Activated CD8-positive, alpha-beta T cell treated with anti-CD3 and anti-CD28 coated beads for 36 hours (primary cell): ENCODE results near the gene SCRN1. TPM values are rescaled to one million over a fixed set of nuclear protein-coding genes. Genes with fewer than 3 reads are reported as not detected.
"Not testable (repeated sequence)": the region's sequence is repeated elsewhere in the genome, so short reads cannot be mapped to it uniquely, and the experiment has no call there.

Source experiments
- ATAC-seq: fragments of 200-7000 bp; cut with Tn5 transposase; one replicate; pipeline ENCODE4 v1.10.0; 2021; ENCODE audit warnings: mild to moderate bottlenecking, moderate library complexity
- CTCF ChIA-PET: fragments of 350-600 bp; sonication (Branson Sonifier 250); formaldehyde crosslinking; loops from one replicate; lab custom pipeline; 2021; ENCODE audit warnings: antibody characterized with exemption; lab: Charles Lee
- POLR2A ChIA-PET: fragments of 350-600 bp; sonication (Branson Sonifier 250); formaldehyde crosslinking; loops from one replicate; lab custom pipeline; 2021; ENCODE audit warnings: antibody characterized with exemption; lab: Charles Lee
- DNase-seq: peaks from one replicate; pipeline ENCODE4 v3.0.0-alpha.2; 2020
- H3K27ac Mint-ChIP-seq: one replicate; pipeline ENCODE4 v1.8.0; 2021; ENCODE audit warnings: mild to moderate bottlenecking, mixed read lengths
- H3K27me3 Mint-ChIP-seq: one replicate; pipeline ENCODE4 v1.8.0; 2021; ENCODE audit warnings: mixed read lengths
- H3K36me3 Mint-ChIP-seq: one replicate; pipeline ENCODE4 v1.8.0; 2021; ENCODE audit warnings: low read depth, mixed read lengths
- H3K4me1 Mint-ChIP-seq: one replicate; pipeline ENCODE4 v1.8.0; 2021; ENCODE audit warnings: low read depth, mixed read lengths
- H3K4me3 Mint-ChIP-seq: one replicate; pipeline ENCODE4 v1.8.0; 2021; ENCODE audit warnings: mild to moderate bottlenecking, moderate library complexity, mixed read lengths
- H3K9me3 Mint-ChIP-seq: one replicate; pipeline ENCODE4 v1.8.0; 2021; ENCODE audit warnings: mixed read lengths
- CTCF ChIP-seq: fragments of 200-600 bp; IDR thresholded peaks from one replicate; pipeline ENCODE4 v1.8.0; 2022; ENCODE audit warnings: antibody characterized with exemption, mild to moderate bottlenecking
- intact Hi-C: fragments of 100-400 bp; cut with micrococcal nuclease; formaldehyde crosslinking; loops from one replicate; pipeline ENCODE4 v1.10.0; 2022
- total RNA-seq, 2 experiments: library from RNA; stranded (reverse); gene quantifications; one replicate each; pipeline ENCODE4 v1.2.3, GENCODE V29; 2021

SCRN1 gene
- total RNA-seq, 2 experiments from 2014 or later: 10.8 to 14.7 TPM

- H3K9me3 Mint-ChIP-seq: no peaks in the 10 kb centered on the region
- ChIA-PET CTCF (interaction anchor here (0.6 to 2.3 kb wide), 3 partner anchors 9 to 47 kb away, joined by 3 to 9 read pairs (median 3); no protein-coding TSS in a partner anchor), POLR2A (interaction anchor here (0.5 kb wide), 1 partner anchor 19 kb away, joined by 3 read pairs; no protein-coding TSS in a partner anchor)
- H3K36me3 Mint-ChIP-seq: peaks cover 1% of the 10 kb centered on the region
- peaks cover 17% of the 10 kb centered on the region for H3K4me1 Mint-ChIP-seq
- H3K27ac Mint-ChIP-seq: no peak overlapping the region
- no peak overlapping the region for H3K4me3 Mint-ChIP-seq
- H3K27me3 Mint-ChIP-seq: peaks cover 1% of the 10 kb centered on the region
- DNase-seq: no peak
- no peak for ATAC-seq
- no peak for TF ChIP-seq CTCF
- intact Hi-C loops: no loop called here
These were observed 20.8 kb downstream of the SCRN1 start for GRCh38 chr7:29968683-29969395.

- TF ChIP-seq CTCF: no peak
- ATAC-seq (no peak), DNase-seq (no peak)
- POLR2A ChIA-PET: no interaction called here
- H3K9me3 Mint-ChIP-seq: no peaks in the 10 kb centered on the region
- H3K36me3 Mint-ChIP-seq: peaks cover 1% of the 10 kb centered on the region
- H3K4me3 Mint-ChIP-seq: no peak overlapping the region
- no peaks in the 10 kb centered on the region for H3K27me3 Mint-ChIP-seq
- H3K4me1 Mint-ChIP-seq: peaks cover 9% of the 10 kb centered on the region
- CTCF ChIA-PET: no interaction called here
- intact Hi-C loops: no loop called here
- no peak overlapping the region for H3K27ac Mint-ChIP-seq
These were observed 24.6 kb downstream of the SCRN1 start for GRCh38 chr7:29965030-29965429.

- DNase-seq: no peak
- intact Hi-C loops: no loop called here
- H3K9me3 Mint-ChIP-seq: no peaks in the 10 kb centered on the region
- POLR2A ChIA-PET: no interaction called here
- ATAC-seq: no peak
- no peaks in the 10 kb centered on the region for H3K36me3 Mint-ChIP-seq
- CTCF ChIA-PET: no interaction called here
- no peak overlapping the region for H3K4me3 Mint-ChIP-seq
- H3K27me3 Mint-ChIP-seq: no peaks in the 10 kb centered on the region
- H3K27ac Mint-ChIP-seq: no peak overlapping the region
- no peak for TF ChIP-seq CTCF
- peaks cover 3% of the 10 kb centered on the region for H3K4me1 Mint-ChIP-seq
These were observed 27.6 kb downstream of the SCRN1 start for GRCh38 chr7:29962035-29962434.

GRCh38 chr7:29961611-29962010 lies 28.0 kb downstream of the SCRN1 start:
- intact Hi-C loops, H3K27me3 Mint-ChIP-seq, DNase-seq, H3K4me3 Mint-ChIP-seq, POLR2A ChIA-PET, H3K4me1 Mint-ChIP-seq, CTCF ChIA-PET, H3K36me3 Mint-ChIP-seq, H3K27ac Mint-ChIP-seq, ATAC-seq, H3K9me3 Mint-ChIP-seq: not testable (repeated sequence)

- H3K27me3 Mint-ChIP-seq: no peaks in the 10 kb centered on the region
- DNase-seq (no peak), ATAC-seq (no peak)
- ChIA-PET POLR2A (no interaction called here), CTCF (interaction anchor here (1.2 to 4.2 kb wide), 3 partner anchors 38 to 103 kb away, joined by 3 to 18 read pairs (median 4); no protein-coding TSS in a partner anchor)
- TF ChIP-seq CTCF: no peak
- H3K27ac Mint-ChIP-seq: no peak overlapping the region
- intact Hi-C loops: loop anchor here (10.0 kb wide), 1 partner anchor 106 kb away; no protein-coding TSS in a partner anchor
- no peaks in the 10 kb centered on the region for H3K9me3 Mint-ChIP-seq
- no peak overlapping the region for H3K4me3 Mint-ChIP-seq
- H3K4me1 Mint-ChIP-seq: peaks cover 16% of the 10 kb centered on the region
- no peaks in the 10 kb centered on the region for H3K36me3 Mint-ChIP-seq
These were observed 30.8 kb downstream of the SCRN1 start for GRCh38 chr7:29958667-29959358.
